Superior temporal gyrus (tissue), 1 donor: ENCODE results near the gene SCRT2.
A peak's percentile ranks its signal among the peaks of the same experiment; 100 is the strongest.
"Not testable (repeated sequence)": the region's sequence is repeated elsewhere in the genome, so short reads cannot be mapped to it uniquely, and the experiment has no call there.

Experiments used
- DNase-seq: peaks from one replicate; pipeline ENCODE4 v3.0.0-alpha.2; 2016; ENCODE audit errors: extremely low spot score

The SCRT2 gene

DNA sequence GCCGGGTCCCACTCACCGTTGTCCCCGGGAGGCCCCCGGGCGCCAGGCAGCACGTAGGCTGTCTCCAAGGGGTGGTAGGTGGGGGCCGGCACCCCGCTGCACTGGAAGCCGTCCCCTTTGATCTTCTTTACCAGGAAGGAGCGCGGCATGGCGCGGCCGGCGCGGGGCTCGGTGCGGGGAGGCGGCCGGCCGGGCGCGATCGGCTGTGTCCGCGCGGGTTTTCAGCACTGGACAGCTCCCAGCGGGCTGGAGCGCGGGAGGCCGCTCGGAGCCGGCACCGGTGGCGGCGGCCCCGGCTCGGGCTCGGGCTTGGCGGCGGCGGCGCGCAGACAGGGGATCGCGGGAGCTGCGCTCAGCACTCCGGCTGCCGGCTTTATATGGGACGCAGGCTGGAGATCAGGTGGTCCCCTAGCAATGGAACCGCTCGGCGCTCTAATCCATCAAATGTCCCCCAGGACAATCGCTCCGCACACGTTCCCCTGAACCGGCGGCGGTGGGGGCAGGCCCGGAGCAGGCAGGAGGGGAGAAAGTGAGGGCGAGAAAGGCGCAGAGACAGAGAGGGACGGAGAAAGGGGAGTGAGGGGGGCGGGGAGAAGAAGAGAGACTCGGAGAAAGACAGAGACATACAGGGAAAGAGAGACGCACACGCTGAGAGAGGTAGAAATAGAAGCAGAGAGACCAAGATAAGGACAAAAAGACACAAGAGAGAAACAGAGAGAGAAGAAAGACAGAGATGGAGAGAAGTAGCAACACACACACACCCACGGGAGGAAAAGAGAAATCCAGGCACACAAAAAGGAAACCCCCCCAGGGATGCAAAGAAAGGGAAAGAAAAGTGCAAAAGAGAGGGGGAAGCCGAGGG is at the start of gene SCRT2:
Gene SCRT2 (minus strand): TSS at position 350 of the 862 bp plus-strand sequence. CDS start 201 bp downstream, at position 149.
- DNase-seq, result peak; percentile 64

DNA sequence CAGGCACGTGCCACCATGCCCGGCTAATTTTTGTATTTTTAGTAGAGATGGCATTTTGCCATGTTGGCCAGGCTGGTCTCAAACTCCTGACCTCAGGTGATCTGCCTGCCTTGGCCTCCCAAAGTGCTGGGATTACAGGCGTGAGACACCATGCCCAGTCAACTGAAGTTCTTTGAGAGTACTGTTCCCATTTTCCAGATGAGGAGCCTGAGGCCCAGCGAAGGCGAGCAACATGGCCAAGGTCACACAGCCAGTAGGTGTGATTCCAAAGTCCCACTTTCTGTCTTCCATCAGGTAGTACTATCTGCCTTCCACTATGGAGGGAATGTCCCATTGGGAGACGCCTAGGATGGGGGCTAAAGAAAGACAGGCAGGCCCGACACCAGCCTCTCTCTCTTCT is 49.2 kb upstream of the SCRT2 start:
- not testable (repeated sequence) for DNase-seq

DNA sequence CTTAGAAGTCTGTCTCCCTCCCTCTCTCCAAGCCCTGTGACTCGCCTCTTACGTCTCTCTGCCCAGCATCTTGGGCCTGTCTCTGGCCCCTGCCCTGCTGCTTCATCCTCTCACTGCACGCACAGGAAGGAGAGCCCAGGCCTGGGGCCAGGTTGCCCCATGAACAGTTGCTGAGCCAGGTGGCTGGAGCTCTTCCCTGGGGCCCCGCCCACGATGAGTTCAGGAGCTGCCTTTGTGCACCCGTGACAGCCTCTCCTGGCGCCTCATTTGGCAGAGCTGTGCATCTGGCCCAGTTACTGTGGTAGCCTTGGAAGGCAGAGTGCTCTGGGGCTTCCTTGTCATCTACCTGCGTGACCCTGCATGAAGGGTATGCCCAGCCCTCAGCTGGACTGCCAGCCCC is 48.2 kb upstream of the SCRT2 start:
- no peak for DNase-seq

DNA sequence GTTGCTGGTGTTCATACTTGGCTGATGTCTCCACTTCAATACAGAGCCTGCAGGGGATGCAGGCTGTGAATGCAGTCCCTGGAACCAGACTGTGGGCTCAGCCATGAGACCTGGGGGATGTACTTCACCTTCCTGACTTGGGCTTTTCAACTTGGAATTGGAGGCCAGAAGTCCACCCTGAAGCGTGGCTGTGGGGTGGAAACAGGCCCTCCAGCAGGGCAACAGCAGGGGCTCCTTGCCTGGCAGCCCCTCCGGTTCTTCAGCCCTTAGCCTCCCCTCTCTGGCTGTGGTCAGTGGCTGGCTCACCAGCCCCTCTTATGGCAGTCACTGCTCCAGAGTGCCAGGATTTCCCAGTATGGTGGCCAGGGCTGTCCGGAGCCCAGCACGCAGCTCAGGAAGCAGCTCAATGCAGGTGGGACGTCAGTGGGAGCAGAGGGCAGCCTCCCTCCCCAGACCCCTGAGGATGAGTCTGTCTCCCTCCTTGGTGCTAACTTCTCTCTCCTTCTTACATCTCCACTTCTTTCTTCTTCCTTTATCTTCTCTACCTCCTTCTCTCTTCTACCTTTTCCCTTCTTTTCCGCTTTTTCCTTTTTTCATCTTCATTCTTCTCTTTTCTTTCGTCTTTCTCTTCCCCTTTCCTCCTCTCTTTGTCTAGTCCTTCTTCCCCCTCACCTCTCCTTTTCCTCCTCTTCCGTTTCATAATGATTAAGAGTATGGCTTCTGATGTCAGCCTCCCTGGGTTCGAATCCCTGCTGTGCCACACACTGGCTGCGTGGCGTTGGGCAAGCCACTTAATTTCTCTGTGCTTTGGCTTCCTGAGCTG is 47.4 kb upstream of the SCRT2 start:
- no peak for DNase-seq

DNA sequence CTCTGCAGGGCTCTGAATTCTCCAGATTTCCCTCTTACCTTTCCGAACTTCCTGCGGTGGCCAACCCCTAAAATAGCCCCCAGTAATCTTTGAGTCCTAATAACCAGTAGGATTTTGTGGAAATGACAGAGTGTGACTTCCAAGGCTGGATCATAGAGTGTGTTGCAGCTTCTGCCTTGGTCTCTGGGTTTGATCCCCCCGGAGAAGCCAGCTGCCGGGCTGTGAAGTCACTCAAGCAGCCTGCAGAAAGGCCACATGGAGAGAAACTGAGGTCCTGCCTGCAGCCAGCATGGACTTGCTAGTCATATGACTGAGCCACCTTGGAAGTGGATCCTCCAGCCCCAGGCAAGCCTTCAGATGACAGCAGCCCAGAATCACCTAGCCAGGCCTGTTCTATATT is 46.3 kb upstream of the SCRT2 start:
- no peak for DNase-seq

DNA sequence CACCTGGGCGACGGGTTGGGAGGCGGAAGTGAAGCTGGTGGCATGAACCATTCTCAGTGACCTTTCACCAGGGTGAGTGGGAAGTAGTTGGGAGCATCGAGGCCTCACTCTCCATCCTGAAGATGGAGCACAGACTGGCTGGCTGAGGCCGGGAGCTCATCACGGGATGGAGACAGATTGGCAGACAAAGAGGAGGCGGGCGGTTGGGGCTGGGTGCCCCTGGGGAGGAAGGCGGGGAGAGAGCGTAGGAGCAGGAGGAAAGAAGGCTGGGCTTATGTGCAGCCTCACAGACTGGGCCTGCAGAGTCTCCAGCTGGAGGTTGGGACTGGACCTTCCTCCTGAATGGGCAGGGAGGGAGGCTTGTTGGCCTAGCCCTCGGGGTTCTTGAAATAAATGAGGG is 44.2 kb upstream of the SCRT2 start:
- DNase-seq, result no peak

DNA sequence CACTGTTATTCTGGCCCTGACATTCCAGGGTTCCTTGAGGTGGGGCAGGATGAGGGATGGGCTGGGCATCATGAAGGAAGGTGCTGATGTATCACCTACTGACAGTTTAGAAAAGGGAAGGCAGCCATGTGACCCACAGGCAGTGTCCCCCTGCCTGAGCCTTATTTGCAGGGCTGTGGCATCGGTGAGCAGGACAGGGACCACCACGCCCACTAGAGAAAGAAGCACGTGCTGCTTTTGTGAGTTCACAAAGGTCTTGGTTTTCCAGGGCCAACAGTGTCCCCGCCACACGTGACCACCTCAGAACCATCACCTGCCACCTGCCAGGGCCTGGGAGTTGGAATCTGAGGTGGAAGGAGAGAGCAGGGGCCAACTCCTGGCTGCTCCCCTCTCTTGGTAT is 43.5 kb upstream of the SCRT2 start:
- no peak for DNase-seq

DNA sequence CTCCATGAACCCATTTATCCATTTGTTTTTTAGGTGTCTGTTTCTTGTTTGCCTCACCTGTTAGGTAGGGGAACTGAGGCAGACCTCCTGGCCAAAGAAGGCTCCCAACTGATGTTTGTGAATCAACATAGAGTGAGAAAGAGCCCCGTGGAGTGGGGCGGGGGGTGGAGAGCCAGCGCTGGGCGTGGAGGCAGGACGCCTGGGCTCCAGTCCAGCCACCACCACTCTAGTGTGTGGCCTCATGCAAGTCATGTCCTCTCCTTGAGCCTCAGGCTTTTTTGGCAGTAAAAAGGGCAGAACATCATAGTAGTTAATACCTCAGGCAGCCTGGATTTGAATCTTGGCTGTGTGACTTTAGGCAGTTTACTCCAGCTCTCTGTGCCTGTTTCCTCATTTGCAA is 42.2 kb upstream of the SCRT2 start:
- no peak for DNase-seq

DNA sequence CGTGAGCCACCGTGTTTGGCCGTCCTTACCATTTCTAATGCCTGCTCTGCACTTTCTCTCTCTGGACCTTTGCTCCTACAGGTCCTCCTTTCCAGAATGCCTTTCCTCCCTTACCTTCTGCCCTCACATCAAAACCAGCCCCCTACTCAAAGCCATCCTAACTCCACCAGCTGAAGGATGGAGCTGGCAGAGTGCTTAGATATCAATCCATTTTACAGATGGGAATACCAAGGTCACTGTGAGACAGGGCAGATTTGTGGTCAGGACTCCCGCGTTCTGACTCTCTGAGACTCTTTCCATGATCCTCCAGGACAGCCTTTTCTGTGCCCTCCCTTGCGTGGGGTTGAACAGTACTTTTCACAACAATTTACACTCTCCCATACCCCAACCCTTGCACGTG is 41.7 kb upstream of the SCRT2 start:
- no peak for DNase-seq

DNA sequence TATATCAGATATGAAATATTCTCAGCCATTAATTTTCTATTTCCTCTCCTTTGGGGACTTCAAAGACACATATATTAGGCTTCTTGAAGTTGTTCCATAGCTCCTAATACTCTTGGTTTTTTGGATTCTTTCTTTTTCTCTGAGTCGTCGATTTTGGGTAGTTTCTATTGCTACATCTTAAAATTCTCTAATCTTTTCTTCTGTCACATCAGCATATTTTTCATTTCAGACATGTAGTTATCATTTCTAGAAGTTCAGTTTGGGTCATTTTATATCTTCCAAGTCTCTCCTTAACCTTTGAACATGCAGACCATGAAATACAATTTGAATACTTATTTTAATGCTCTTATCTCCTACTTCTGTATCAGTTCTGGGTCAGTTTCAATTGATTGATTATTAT is 38.9 kb upstream of the SCRT2 start:
- no peak for DNase-seq

DNA sequence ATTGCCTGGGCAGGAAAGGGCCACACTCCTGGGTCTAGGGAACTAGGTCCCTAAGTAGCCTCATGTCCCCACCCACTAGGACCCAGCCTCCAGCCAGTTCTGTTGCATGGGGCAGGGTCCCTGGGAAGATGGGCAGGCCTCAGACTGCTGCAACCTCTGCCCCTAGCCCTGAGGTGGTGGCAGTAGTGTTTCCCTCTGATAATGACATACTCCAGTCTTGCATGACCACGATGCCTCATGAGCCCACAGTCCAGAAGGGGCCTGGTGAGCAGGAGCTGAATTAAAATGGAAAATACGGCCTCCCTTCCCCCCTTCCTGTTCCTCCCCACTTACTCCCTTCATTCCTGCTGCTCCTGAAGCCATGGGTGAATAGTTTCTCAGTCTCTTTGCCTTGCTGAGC is 36.0 kb upstream of the SCRT2 start:
- DNase-seq, result no peak

DNA sequence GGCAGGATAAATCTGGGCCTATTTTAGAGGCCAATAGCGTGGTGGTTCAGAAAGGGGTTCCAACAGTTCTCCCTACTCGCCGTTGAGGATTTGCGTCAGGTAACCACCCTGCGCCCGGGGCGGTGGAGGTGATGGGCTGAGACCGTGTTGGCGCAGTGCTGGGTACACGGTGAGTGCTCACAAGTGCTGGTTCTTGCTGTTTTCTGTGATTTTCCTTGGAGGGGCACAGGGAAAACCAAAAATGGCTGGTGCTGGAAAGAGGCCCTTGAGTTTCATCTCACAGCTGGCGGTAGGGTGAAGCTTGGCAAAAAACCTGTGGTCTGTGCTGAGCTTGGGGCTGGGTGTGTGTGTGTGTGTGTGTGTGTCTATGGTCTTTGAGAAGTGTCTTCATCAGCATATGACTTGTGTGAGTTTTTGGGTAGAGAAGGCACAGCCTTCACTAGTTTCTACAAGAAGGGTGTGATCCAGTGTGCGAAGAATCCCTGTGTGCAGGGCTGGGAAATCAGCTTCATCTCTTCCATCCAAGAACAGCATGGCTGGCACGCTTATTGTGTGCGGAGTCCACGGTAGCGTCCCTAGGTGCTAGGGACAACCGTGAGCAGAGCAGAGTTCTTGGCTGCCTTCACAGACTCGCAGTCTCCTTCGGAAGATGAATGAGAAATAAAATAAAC is 35.3 kb upstream of the SCRT2 start:
- no peak for DNase-seq

DNA sequence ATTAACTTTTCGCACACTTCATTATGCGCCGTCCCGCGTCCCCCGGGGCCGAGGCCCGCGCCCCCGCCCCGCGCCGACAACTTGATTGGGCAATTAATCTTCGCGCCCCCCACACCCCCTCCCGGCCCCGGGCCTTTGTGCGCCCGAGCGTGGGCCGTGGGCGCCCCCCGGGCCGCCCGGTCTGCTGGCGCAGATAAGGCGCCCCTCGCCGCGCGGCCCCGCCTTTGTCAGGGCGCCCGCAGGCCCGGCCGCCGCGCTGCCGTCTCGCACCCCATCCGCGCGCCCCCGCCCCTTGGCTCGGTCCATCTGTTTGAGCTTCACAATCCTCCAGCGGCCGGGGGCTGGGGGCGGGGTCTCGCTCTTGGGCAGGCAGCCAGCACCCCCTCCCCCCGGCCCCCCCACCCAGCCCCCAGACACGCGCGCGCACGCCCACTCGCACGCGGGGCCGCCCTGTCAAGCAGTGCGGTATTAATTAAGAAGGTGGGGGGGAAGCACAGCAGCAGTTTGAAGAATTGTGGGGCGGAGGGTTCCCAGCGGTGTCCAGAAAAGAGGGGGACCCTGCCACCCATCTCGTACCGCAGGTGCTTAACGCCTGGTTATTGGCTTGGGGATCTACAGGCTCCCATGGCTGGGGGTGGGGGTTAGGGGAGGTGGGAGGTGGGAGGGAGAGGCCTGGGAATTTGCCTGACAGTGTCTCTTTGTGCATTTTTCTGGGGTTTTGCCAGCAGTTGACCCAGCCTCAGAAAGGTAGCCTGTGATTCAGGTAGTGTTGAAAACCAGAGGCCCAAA is 34.6 kb upstream of the SCRT2 start:
- DNase-seq, result no peak

DNA sequence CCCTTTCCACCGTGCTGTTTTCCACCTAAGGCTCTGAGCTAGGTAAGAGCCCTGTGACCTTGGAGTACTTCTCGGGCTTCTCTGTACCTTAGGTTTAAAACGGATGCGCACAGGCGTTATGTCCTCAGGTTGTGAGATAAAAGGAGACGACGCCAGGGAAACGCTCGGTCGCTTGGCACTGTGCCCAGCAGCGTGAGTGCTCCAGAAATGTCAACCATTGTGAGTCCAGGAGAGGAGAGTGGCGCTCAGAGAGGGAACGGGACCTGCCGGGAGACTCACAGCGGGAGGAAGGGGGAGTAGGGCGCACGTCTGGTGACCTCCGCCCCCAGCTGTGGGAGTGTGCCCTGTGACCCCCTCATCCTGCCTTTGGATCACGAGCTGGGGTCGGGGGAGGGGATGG is 33.8 kb upstream of the SCRT2 start:
- DNase-seq, result no peak

DNA sequence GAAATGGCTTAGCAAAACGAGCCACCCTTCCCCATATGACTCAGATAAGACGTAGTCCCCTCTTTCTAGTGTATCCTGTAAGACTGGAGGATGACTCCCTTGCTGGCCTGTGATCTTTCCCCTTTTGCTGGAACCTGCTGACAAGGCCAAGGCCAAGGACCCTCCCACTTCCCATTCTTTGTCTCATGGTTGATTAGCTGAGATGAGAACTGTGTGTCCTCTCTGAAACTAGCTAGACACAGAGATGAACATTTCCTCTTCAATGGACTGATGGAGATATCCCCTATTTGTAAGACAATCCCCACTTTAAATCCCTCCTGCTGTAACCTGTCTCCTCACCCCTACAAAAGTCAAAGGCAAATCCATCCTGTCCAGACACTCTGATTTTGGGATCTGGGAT is 33.4 kb upstream of the SCRT2 start:
- DNase-seq, result no peak

DNA sequence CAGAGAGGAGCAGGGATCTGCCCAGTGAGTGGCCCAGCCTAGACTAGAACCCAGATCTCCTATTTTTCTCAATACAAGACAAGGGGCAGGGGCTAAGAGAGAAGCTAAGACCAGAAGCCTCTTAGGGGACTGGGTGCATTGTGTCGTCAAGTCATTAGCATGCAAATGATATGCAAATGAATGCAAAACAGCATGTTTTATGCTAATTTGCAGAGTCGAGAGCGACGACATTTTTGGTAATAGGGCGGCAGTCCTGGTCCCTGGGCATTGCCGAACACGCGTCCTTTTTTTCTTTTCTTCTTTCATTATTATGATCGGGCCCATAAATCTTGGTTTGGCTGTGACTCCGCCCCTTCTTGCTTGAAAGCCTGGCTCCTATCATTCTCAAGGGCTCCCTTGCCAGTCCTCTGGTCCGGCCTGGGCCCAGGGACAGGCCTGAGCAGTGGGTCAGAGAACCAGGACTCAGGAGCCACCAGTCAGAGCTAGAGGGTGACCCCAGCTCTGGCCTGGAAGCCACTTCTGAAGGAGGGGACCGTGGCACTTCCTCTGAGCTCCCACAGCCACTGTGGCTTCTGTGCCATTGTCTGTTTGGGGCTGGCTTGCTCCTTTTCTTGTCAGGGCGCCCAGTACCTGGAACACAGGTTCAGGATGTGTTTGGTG is 32.0 kb upstream of the SCRT2 start:
- no peak for DNase-seq

DNA sequence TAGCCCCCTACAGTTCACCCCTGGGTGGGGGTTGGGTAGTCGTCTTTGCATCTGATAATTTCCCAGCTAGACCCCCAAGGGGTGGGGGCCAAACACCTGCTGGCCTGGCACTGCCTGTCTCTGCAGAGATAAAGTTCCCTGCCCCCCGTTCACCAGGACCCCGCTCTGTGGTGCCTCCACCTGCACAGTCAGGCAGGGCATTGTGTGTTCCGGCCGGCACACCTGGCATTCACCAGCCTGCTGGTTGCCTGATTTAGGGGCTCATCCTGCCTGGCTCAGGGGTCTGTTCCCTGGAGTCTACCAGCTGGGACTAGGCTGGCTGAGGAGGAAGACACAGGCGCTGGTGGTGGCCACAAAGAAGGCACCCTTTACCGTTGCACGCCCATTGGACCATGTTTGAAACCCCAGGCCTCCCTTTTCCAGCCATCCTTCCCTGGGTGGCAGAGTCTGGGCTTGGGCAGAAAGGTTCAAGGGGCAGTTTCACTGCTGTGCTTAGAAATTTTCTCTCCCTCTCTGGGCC is 30.8 kb upstream of the SCRT2 start:
- no peak for DNase-seq

DNA sequence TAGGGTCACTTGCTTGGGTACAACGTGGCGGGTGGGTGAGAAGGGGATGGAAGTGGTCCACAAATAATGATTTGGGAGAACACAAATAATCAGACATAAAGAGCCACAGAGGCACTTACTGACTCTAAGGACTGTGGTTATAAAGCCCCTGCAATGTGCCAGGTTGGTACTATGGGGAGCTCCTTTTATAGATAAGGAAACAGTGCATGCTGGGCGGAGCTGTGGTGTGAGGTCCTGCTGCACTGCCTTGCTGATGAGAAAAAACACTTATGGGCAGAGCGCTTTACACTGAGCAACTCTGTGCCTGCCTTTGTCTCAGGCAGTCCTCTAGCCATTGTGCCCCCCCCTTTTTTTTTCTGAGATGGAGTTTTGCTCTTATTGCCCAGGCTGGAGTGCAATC is 29.1 kb upstream of the SCRT2 start:
- DNase-seq, result no peak

DNA sequence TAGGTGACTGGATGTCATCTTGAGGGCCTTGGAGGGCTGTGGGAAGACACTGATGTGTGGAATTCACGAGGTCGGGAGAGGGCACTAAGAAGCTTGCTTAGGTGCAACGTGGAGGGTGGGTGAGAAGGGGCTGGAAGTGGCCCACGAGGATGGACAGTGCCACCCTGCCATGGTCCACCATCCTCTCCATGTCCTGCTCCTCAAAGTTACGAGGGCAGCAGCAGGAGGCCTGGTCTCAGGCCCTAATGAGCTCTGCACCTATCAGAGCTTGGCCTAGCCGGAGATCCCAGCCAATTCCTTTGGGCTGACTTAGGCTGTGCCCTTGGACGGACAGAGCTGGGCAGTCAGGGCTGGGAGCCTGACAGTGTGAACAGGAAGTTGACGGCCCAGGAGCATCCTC is 27.8 kb upstream of the SCRT2 start:
- no peak for DNase-seq

DNA sequence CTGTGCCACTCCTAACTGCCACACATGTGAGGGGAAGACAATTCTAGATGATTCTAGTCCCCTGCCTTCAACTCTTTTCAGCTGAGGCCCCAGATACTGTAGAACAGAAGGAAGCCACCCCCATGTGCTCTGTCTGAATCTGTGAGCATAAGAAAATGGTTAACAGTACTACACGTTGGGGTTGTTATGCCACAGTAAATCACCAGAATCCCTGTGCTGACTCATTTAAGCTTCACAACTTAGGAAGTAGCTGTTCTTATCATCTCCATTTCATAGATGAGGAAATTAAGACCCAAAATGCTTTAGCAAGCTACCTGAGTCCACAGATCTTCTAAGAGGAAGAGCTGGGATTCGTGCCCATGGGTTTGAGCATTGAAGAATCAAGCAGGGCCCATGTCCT is 27.4 kb upstream of the SCRT2 start:
- DNase-seq, result no peak
